ENCODE measurements around the gene CD24.

DNA sequence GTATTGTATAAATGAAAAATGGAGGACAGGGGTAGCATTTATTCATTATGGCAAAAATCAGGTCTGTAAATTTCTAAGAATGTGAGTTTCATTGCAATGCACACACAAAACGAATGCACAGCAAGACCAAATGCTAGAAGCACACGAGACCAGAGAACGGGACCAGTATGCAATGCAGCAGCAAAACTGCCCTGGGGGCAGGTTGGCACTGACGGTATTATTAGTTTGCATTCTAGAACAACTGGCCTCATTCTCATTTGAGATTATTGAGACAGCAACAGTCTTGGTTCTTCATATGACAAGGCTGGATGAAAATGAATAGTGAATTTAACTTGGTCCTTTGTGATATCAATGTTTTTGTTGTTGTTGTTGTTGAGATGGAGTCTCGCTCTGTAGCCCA lies 44.5 kb upstream of the CD24 start:
- TF ChIP-seq FOXM1 (IDR thresholded peaks at IDR 0.05; ENCODE audit: borderline replicate concordance, low read depth) (no peak), EP300 (IDR thresholded peaks at IDR 0.05; ENCODE audit: borderline replicate concordance) (no peak), YY1 (IDR thresholded peaks at IDR 0.05; ENCODE audit: low read depth) (no peak)
- TF ChIP-seq, protein P1, sequence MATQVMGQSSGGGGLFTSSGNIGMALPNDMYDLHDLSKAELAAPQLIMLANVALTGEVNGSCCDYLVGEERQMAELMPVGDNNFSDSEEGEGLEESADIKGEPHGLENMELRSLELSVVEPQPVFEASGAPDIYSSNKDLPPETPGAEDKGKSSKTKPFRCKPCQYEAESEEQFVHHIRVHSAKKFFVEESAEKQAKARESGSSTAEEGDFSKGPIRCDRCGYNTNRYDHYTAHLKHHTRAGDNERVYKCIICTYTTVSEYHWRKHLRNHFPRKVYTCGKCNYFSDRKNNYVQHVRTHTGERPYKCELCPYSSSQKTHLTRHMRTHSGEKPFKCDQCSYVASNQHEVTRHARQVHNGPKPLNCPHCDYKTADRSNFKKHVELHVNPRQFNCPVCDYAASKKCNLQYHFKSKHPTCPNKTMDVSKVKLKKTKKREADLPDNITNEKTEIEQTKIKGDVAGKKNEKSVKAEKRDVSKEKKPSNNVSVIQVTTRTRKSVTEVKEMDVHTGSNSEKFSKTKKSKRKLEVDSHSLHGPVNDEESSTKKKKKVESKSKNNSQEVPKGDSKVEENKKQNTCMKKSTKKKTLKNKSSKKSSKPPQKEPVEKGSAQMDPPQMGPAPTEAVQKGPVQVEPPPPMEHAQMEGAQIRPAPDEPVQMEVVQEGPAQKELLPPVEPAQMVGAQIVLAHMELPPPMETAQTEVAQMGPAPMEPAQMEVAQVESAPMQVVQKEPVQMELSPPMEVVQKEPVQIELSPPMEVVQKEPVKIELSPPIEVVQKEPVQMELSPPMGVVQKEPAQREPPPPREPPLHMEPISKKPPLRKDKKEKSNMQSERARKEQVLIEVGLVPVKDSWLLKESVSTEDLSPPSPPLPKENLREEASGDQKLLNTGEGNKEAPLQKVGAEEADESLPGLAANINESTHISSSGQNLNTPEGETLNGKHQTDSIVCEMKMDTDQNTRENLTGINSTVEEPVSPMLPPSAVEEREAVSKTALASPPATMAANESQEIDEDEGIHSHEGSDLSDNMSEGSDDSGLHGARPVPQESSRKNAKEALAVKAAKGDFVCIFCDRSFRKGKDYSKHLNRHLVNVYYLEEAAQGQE (IDR thresholded peaks at IDR 0.05; ENCODE audit: low read depth) = no peak
